Heart right ventricle (tissue), 16 donors: ENCODE results near the gene SPATA7. TPM values are rescaled to one million over a fixed set of nuclear protein-coding genes. Genes with fewer than 3 reads are reported as not detected.

ENCODE experiments used
- ATAC-seq, 8 donors: fragments of 200-7000 bp; cut with Tn5 transposase; one replicate each; pipeline ENCODE4 v1.9.1; 2020; ENCODE audit warnings: mild to moderate bottlenecking in 8 of 8, moderate library complexity in 8 of 8, moderate number of reproducible peaks in 1 of 8
- DNase-seq, 2 donors: peaks; one replicate each; pipeline ENCODE4 v3.0.0-alpha.2; 2020
- H3K27ac ChIP-seq, 10 donors: fragments of 200-600 bp; sonication (generic) in 2 of 10; one replicate each; pipeline versions ENCODE4 v1.5.0 to v1.8.0; 2020 to 2022; ENCODE audit warnings: mild to moderate bottlenecking in 3 of 10
- H3K27me3 ChIP-seq, 7 donors: fragments of 200-600 bp; one replicate each; pipeline ENCODE4 v1.8.0; 2021 to 2022; ENCODE audit warnings: mild to moderate bottlenecking in 2 of 7
- H3K36me3 ChIP-seq, 9 donors: fragments of 200-600 bp; sonication (generic) in 1 of 9; one replicate each; pipeline versions ENCODE4 v1.5.0 to v1.8.0; 2020 to 2022; ENCODE audit warnings: mild to moderate bottlenecking in 2 of 9
- H3K4me1 ChIP-seq, 9 donors: fragments of 200-600 bp; sonication (generic) in 1 of 9; one replicate each; pipeline versions ENCODE4 v1.5.0 to v1.8.0; 2020 to 2022; ENCODE audit warnings: mild to moderate bottlenecking in 4 of 9
- H3K4me3 ChIP-seq, 10 donors: fragments of 200-600 bp; sonication (generic) in 2 of 10; one replicate each; pipeline versions ENCODE4 v1.5.0 to v1.8.0; 2020 to 2022; ENCODE audit warnings: mild to moderate bottlenecking in 7 of 10, moderate library complexity in 2 of 10
- H3K9me3 ChIP-seq, 11 donors: fragments of 200-600 bp in 10 of 11; sonication (generic) in 2 of 11; one replicate each; pipeline versions ENCODE4 v1.5.0 to v1.8.0; 2013 to 2022; ENCODE audit warnings: mild to moderate bottlenecking in 2 of 11, control low read depth in 1 of 11, moderate library complexity in 1 of 11
- WGBS, 2 donors: extraction: QIAGEN DNeasy Blood & Tissue Kit; methylation state at CpG; one replicate each; pipeline ENCODE4 v1.1.7; 2013; ENCODE audit warnings: inconsistent platforms in 1 of 2; 5-methylcytosine and 5-hydroxymethylcytosine counted together
- intact Hi-C, 10 donors: fragments of 100-400 bp; cut with DNase I; formaldehyde crosslinking; loops; one replicate each; pipeline versions ENCODE4 v1.11.1 to v1.14.2; 2022
- polyA plus RNA-seq, 2 donors: library from polyadenylated mRNA; stranded (reverse); fragments of 200-250 nt; gene quantifications; one replicate each; pipeline ENCODE4 v1.2.3, GENCODE V29; 2013
- total RNA-seq, 10 donors: library from RNA; stranded (reverse); fragmentation: NEBNext Ultra II Directional in 3 of 10; extraction: Animal tissue kit (Norgen Biotek cat#: 25700) in 3 of 10; gene quantifications; one replicate each; pipeline versions ENCODE4 v1.2.1 to v1.2.4, GENCODE V29; 2021 to 2023
- TF ChIP-seq, protein P1 (sequence below), 9 donors: fragments of 200-600 bp; sonication (generic) in 2 of 9; IDR thresholded peaks; one replicate each; pipeline versions ENCODE4 v1.5.0 to v1.8.0; 2021 to 2022; ENCODE audit warnings: antibody characterized with exemption in 9 of 9, mild to moderate bottlenecking in 5 of 9, moderate library complexity in 1 of 9
- donor health status: Arrhythmogenic right ventricular cardiomyopathy.
- donor health status: ischemic (EF 13 %, LVEDD 7.1; RV severe dilation, severe dysfunction).
- donor health status: healthy with polysubstance abuse.
- donor health status: DM: no; HTN: yes; CAD: no.
- donor health status: DM: no; HTN: no; CAD: no.
- donor health status: ischemic (EF 25% LVEDD 6.9; RV normal size, moderate dysfunction).
- donor health status: ischemic (EF 25% LVEDD 5.7; RV mildly dilated, moderate dysfunction).
- donor health status: healthy.
- donor health status: DM: yes; HTN: yes; CAD: no.
- donor health status: Ischemic cardiomyopathy.
- donor health status: ischemic (EF 35%, LVEDD 5.7; RV mildly dilated, moderate dysfunction).
- donor health status: nonischemic (EF 11% LVEDD 7.7; RV severe dilation, severe dysfunction).
- donor health status: DM: yes; HTN: yes; CAD: no.
- donor health status: PGD.
- donor health status: ischemic (EF 29% LVEDD 5.4; RV normal size, mild dysfunction).
- donor health status: nonischemic (EF 23%, LVEDD 6.1; RV moderate dilation, normal function).

Gene SPATA7
- total and polyA plus RNA-seq, 12 donors: 3.1 to 14.7 (median 8.4) TPM

DNA sequence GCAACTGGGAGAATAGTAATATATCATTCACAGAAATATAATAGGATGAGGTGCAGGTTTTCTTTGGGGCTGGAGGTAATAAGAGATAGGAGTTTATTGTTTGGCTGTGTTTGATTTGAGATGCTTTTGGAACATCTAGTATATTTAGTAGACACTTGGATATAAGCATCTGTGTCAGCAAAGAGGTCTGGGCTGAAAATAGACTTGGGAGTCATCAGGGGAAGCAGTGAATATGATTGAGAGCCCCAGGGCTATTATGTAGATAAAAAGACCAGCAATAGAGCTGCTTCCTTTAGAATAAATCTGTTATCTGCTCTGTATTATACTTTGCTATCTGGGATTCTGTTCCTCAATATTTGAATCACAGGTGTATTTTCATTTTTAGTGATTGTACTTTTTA lies 36.6 kb downstream of the SPATA7 start:
- DNase-seq: no peak
- ATAC-seq: peak in 4 of 8 donors; percentile 44 to 72 (median 58)
- Histone ChIP-seq H3K4me3 (no peak overlapping the region), H3K36me3 (peaks cover 0 to 49% (median 14%) of the 10 kb centered on the region in 9 donors), H3K4me1 (peaks cover 0 to 9% (median 0%) of the 10 kb centered on the region in 9 donors), H3K27ac (no peak overlapping the region), H3K9me3 (peaks cover 0 to 18% (median 8%) of the 10 kb centered on the region in 11 donors), H3K27me3 (no peaks in the 10 kb centered on the region)
- TF ChIP-seq, protein P1, sequence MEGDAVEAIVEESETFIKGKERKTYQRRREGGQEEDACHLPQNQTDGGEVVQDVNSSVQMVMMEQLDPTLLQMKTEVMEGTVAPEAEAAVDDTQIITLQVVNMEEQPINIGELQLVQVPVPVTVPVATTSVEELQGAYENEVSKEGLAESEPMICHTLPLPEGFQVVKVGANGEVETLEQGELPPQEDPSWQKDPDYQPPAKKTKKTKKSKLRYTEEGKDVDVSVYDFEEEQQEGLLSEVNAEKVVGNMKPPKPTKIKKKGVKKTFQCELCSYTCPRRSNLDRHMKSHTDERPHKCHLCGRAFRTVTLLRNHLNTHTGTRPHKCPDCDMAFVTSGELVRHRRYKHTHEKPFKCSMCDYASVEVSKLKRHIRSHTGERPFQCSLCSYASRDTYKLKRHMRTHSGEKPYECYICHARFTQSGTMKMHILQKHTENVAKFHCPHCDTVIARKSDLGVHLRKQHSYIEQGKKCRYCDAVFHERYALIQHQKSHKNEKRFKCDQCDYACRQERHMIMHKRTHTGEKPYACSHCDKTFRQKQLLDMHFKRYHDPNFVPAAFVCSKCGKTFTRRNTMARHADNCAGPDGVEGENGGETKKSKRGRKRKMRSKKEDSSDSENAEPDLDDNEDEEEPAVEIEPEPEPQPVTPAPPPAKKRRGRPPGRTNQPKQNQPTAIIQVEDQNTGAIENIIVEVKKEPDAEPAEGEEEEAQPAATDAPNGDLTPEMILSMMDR (IDR thresholded peaks at IDR 0.05): no peak
- intact Hi-C loops: no loop called here

DNA sequence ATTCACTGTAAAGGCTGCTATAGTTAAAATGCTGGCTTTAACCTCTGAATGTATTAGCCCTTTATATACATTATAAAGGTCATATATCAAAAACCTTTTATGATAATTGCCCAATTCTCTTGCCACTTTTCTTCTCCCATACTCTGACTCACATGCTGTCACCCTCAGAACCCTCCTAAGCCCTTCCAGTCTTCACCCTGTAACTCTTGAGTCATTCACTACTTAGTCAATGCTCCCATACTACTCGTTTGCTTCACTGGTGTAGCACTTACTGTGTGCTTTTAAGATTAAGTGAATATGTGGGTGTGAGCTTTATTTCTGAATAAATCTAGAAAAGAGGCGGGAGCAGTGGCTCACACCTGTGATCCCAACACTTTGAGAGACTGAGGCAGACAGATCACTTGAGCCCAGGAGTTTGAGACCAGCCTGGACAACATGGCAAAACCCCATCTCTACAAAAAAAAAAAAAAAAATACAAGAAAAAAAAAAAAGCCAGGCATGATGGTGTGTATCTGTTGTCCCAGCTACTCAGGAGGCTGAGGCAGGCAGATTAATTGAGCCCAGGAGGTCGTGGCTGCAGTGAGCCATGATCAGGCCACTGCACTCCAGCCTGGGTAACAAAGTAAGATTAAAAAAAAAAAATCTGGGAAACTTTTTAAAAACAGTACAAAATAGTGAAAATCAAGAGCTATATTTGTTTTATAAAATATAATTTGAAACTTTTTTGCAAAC lies 37.6 kb downstream of the SPATA7 start:
- Histone ChIP-seq H3K36me3 (peaks cover 0 to 38% (median 8%) of the 10 kb centered on the region in 9 donors), H3K9me3 (peaks cover 0 to 8% (median 5%) of the 10 kb centered on the region in 11 donors), H3K27ac (no peak overlapping the region), H3K4me3 (no peak overlapping the region), H3K4me1 (peaks cover 0 to 9% (median 0%) of the 10 kb centered on the region in 9 donors), H3K27me3 (no peaks in the 10 kb centered on the region)
- no peak for DNase-seq
- intact Hi-C loops: no loop called here
- TF ChIP-seq, protein P1 (IDR thresholded peaks at IDR 0.05): no peak
- ATAC-seq: no peak
- 88 to 90% methylated on average over 3 of the region's 3 CpGs for WGBS, 2 donors

DNA sequence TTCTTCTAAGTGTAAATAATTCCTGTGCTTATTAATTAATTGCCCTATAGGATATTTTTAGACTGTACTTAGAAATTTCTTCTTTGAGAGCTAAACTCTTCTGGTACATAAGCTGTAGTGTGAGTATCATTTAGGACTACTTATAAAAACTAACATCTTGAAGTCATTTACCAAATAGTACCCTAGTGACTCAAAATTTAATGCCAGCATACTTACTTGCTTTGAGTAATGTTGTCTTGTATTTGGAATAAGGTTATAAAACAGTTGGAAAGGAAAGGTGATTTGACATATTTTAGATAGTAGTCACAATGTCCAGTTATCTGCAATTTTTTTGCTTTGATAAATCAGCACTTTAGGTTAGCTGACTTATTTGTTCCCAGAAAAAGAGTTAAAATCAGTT lies 39.1 kb downstream of the SPATA7 start:
- TF ChIP-seq, protein P1 (IDR thresholded peaks at IDR 0.05): no peak
- no peak for DNase-seq
- H3K36me3 ChIP-seq: peaks cover 0 to 33% (median 0%) of the 10 kb centered on the region in 9 donors
- intact Hi-C loops: no loop called here
- H3K27ac ChIP-seq: no peak overlapping the region
- no peak for ATAC-seq
- peaks cover 0 to 9% (median 0%) of the 10 kb centered on the region in 9 donors for H3K4me1 ChIP-seq
- no peak overlapping the region for H3K4me3 ChIP-seq
- no peaks in the 10 kb centered on the region for H3K9me3 ChIP-seq
- no peaks in the 10 kb centered on the region for H3K27me3 ChIP-seq

DNA sequence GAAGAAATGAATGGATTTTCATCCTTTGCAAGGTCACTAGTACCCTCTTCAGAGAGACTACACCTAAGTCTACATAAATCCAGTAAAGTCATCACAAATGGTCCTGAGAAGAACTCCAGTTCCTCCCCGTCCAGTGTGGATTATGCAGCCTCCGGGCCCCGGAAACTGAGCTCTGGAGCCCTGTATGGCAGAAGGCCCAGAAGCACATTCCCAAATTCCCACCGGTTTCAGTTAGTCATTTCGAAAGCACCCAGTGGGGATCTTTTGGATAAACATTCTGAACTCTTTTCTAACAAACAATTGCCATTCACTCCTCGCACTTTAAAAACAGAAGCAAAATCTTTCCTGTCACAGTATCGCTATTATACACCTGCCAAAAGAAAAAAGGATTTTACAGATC lies 40.8 kb downstream of the SPATA7 start:
- no peak for ATAC-seq
- peaks cover 0 to 9% (median 0%) of the 10 kb centered on the region in 9 donors for H3K4me1 ChIP-seq
- intact Hi-C loops: no loop called here
- peaks cover 0 to 38% (median 0%) of the 10 kb centered on the region in 9 donors for H3K36me3 ChIP-seq
- H3K9me3 ChIP-seq: no peaks in the 10 kb centered on the region
- H3K27me3 ChIP-seq: no peaks in the 10 kb centered on the region
- no peak overlapping the region for H3K27ac ChIP-seq
- 76 to 84% methylated on average over 7 of the region's 7 CpGs for WGBS, 2 donors
- TF ChIP-seq, protein P1 (IDR thresholded peaks at IDR 0.05): no peak
- DNase-seq: peak in 1 of 2 donors; percentile 18
- H3K4me3 ChIP-seq: no peak overlapping the region
